HG03066 (cell line): ENCODE measurements around the gene CCL5.

Experiments
- ATAC-seq: cut with Tn5 transposase; IDR thresholded peaks from one replicate; pipeline ENCODE4 v1.9.1; 2021; ENCODE audit warnings: low read depth; ENCODE audit not compliant: unreplicated experiment

CCL5 gene

GRCh38 chr17:35879773-35880654 is at the start of gene CCL5:
Gene CCL5 (minus strand): TSS chr17:35880360.
- peak; percentile 88 for ATAC-seq

GRCh38 chr17:35927714-35928113 is 47.6 kb upstream of the CCL5 start:
- no peak for ATAC-seq

- ATAC-seq = no peak
Observed at GRCh38 chr17:35923609-35924114, 43.5 kb upstream of the CCL5 start.

- no peak for ATAC-seq
Observed at GRCh38 chr17:35920229-35920628, 40.1 kb upstream of the CCL5 start.

GRCh38 chr17:35918665-35919064 is 38.5 kb upstream of the CCL5 start:
- ATAC-seq = no peak

GRCh38 chr17:35917519-35918213 is 37.5 kb upstream of the CCL5 start:
- ATAC-seq = no peak

GRCh38 chr17:35915153-35915964 is 35.2 kb upstream of the CCL5 start:
- no peak for ATAC-seq

GRCh38 chr17:35914354-35914753 is 34.2 kb upstream of the CCL5 start:
- ATAC-seq = no peak

- ATAC-seq = no peak
Observed at GRCh38 chr17:35913609-35914008, 33.4 kb upstream of the CCL5 start.

GRCh38 chr17:35912942-35913341 is 32.8 kb upstream of the CCL5 start:
- no peak for ATAC-seq

GRCh38 chr17:35912339-35912912 is 32.3 kb upstream of the CCL5 start:
- no peak for ATAC-seq

- ATAC-seq = no peak
Observed at GRCh38 chr17:35909408-35909807, 29.2 kb upstream of the CCL5 start.

- no peak for ATAC-seq
Observed at GRCh38 chr17:35907691-35908090, 27.5 kb upstream of the CCL5 start.

GRCh38 chr17:35906926-35907637 is 26.9 kb upstream of the CCL5 start:
- ATAC-seq = no peak

- ATAC-seq = no peak
Observed at GRCh38 chr17:35906191-35906925, 26.2 kb upstream of the CCL5 start.

- no peak for ATAC-seq
Observed at GRCh38 chr17:35903451-35903850, 23.3 kb upstream of the CCL5 start.

GRCh38 chr17:35901631-35902175 is 21.5 kb upstream of the CCL5 start:
- no peak for ATAC-seq

- ATAC-seq = no peak
Observed at GRCh38 chr17:35900708-35901480, 20.7 kb upstream of the CCL5 start.
